HG02981 (cell line): Measurements from ENCODE around the gene NLRP6.

ENCODE experiments used
- ATAC-seq: cut with Tn5 transposase; IDR thresholded peaks from one replicate; pipeline ENCODE4 v1.9.1; 2021; ENCODE audit warnings: mild to moderate bottlenecking, moderate library complexity; ENCODE audit not compliant: unreplicated experiment

The NLRP6 gene

DNA sequence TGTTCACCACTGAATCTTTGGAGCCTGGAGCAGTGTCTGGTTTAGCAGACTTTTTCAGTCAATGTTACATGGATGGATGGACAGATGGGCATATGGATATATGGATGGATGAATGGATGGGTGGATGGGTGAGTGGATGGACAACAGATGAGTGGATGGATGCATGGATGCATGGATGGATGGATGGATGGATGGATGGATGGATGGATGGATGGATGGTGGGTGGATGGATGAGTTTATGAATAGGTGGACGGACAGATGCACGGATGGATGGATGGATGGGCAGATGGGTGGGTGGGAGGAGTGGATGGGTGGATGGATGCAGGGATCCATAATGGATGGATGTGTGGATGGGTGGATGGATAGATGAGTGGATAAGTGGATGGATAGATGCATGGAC is 22.4 kb upstream of the NLRP6 start:
- no peak for ATAC-seq

DNA sequence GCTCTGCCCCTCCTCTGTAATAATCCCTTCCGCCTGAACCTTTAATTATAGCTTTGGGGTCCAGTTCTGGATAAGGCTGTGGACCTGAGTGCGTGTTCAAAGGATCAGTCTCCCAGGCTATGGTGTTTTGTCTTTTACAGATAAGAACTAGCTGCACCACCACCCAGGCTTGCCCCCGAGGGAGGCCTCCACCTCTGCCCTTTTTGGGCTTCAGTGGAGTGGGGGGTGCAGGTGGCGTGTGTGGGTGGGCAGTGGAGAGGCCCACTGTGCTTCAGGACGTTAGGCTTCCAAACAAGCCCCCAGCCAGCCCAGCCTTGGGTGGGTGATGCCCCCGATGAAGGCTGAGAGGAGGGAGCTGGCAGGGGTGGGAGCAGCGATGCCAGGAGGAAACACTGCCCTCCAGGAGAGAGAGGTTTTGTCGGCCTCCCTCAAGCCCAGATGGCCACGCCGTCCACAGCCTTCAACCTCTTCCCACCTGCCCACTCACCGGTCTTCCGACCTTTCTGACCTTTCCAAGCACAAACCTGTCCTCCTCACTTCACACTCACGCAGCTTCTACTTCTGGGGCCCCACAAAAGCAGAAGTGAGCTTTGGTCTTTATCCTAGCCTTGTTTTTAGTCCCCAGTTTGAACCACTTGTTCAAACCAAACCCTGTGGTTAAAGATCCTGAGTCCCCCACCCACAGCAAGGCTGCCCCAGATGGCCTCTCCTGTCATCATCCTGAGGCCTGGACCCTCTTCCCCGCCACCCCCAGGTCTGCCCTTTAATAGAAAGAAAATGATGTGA is 21.1 kb upstream of the NLRP6 start:
- ATAC-seq, result no peak

DNA sequence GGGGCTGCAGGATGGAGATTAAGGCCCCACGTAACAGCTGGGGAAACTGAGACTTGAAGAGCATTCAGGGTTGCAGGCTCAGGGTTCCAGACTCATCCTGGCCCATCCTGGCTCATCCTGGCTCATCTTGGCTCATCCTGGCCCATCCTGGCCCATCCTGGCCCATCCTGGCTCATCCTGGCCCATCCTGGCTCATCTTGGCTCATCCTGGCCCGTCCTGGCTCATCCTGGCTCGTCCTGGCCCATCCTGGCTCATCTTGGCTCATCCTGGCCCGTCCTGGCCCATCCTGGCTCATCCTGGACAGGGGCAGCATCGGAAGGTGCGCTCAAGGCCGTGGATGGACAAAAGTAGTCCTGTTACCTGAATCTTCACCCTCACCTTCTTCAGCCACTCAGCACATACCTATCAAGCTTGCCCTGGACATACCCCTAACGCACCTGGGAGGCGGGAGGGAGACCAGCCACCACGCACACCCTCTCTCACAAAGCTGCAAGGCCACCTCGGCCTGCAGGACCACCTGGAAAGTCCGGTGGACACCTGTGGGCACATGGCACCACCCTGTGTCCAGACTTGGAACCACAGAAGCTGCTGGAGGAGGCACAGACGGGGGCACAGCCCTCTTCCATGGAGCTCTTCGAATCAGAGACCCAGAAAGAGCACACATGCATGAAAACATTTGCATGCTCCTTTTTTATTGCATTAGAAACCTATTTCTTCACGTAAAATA is 20.3 kb upstream of the NLRP6 start:
- ATAC-seq, result no peak

DNA sequence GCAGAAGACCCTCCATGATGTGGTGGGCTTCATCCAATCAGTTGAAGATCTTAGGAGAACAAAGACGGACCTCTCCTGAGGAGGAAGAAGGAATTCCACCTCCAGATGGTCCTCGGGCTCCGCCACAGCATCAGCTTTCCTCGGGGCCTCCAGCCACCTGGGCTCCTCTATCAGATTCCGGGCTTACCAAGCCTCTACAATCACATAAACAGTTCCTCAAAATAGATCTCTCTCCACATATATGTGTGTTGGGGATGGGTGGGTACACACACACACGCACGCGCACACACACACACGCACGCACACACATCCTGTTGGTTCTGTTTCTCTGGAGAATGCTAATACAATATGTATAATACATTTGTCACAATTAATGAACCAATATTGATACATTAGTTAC is 18.8 kb upstream of the NLRP6 start:
- ATAC-seq, result no peak

DNA sequence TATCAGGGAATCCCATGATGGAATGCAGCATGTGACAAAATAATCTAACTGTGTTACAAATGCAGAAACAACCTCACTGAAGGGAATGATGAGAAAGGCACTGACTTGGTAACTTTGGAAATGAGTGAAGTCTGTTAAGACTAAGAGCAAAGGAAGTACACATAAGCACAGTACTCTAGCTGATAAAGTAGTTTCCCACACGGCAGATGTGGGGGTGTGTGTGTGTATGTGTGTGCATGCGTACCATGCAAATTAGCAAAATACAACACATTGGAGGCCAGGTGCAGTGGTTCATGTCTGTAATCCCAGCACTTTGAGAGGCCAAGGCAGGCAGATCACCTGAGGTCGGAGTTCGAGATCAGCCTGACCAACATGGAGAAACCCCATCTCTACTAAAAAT is 16.6 kb upstream of the NLRP6 start:
- no peak for ATAC-seq

DNA sequence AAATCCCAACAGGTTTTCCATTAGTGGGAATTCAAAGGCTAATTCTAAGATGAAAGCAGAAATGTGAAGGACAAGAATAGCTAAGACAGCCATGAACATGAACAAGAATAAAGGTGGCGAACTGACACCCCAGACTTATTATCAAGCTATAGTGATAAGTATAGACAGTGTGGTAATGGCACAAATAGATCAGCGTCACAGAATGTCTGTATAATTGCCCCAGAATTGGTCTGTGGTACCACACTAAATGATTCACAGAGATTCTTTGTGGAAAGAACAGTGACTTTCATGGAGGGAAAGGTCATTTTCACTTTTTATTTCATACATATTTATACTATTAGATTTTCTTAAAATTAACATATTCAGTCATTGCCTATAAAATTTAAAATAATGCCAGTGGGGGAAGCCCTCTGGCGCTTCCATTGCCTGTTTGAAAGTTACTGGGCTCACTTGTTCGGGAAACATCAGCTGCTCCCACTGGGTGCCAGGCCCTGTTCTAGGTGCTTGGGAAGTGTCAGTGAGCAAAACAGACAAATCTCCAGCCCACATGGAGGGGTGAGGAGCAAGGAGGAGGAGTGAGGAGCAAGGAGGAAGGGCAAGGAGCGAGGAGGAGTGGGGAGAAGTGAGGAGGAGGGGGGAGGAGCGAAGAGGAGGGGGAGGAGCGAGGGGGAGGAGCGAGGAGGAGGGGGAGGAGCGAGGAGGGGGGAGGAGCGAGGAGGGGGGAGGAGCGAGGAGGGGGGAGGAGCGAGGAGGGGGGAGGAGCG is 11.3 kb upstream of the NLRP6 start:
- ATAC-seq, result no peak

DNA sequence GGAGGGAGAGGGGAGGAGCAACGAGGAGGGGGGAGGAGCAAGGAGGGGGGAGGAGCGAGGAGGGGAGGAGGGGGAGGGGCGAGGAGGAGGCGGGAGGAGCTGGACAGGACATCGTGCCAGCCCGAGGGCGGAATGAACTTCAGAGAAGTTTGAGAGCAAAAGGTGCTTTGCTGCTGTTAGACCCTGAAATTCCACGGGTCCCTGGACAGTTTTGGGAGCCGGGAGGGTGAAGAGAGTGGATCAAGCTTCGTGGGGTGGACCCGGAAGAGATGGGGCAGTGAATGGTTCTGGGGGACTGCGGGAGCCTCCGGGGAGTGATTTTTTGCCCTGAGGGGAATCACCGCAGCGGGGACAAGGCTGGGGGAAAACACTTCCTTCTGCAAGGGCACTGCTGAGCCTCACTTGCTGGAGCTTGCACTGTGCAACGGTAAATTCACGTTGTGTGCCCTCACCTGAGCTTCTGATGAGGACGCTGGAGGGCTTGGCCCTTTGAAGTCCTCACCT is 10.7 kb upstream of the NLRP6 start:
- ATAC-seq, result no peak

DNA sequence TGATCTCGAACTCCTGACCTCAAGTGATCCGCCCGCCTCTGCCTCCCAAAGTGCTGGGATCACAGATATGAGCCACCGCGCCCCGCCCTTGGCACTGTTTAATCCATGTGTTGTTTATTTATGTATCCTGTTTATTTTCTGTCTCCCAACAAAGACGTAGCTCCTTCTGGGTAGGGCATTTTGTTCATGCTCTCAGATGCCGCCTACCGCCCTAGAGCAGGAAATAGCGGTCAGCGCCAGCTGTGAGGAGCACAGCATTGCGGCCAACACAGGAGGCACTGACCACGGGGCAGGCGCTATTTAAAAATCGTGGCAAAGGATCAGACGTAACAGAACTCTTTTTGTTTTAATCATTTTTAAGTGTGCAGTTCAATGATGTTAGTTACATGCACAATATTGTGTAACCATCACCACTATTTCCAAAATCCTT is 9.5 kb upstream of the NLRP6 start:
- ATAC-seq, result peak; percentile 45

DNA sequence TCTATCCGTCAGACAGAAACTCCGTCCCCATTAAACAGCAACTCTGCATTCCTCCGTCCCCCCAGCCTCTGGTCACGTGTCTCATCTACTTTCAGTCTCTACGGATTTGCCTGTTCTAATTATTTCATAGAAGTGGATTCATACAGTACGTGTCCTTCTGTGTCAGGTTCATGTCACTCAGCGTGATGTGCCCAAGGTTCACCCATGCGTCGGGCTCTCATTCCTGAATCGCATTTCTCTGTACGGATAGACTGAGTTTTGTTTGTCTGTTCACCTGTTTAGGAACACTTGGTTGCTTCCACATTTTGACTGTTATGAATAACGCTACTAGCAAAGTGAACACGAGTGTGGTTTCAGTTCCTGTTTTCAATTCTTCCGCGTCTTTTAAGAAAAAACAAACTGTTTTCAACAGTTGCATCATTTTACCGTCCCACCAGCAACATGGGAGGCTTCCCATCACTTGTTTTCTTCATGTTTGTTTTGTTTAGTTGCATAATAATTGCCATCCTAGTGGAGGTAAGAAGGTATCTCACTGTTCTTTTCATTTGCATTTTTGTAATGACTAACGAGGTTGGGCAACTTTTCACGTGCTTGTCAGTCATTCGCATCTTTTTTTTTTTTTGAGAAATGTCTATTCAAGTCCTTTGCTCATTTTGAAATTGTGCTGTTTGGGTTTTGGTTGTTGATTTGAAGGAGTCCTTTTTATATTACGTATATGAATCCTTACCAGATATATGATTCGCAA is 8.9 kb upstream of the NLRP6 start:
- peak; percentile 64 for ATAC-seq

DNA sequence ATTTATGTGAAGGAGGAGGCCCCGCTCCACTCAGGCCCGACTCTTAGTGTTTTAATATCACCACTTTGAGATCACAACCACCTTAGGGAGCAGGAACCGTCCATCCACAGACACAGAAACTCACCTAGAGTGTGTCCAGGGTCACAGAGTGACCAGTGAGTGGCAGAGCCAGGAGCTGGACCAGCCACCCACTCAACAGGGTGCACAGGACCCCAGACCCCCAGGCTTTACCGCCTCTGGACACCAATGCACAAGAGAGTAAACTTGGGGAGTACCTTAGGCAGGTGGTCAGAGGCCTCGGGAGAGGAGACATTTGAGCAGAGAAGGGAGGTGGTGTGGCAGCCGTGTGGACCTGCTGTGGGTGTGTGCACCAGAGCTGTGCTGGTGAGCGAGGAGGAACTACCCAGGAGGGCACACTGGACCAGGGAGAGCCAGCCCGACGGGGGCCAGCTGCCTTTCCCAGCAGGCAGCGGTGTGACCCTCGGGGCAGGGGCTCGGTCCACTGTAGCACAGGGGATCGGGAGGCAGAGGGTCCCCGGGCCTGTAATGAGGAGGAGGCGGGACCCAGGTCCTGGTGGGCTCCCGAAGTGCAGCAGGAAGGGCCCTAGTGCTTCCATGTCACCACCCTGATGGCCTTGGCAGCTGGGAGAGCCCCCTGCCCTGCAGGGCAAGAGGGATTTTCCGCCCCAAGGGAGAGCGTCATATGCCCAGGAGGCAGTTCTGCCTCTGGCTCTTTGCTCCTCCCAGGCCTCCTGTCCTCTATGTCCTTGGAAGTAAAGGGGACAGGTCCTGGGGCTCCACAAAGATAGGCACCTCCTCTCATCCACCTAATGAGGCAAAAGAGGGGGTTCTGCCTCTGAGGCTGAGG is 7.5 kb upstream of the NLRP6 start:
- no peak for ATAC-seq

DNA sequence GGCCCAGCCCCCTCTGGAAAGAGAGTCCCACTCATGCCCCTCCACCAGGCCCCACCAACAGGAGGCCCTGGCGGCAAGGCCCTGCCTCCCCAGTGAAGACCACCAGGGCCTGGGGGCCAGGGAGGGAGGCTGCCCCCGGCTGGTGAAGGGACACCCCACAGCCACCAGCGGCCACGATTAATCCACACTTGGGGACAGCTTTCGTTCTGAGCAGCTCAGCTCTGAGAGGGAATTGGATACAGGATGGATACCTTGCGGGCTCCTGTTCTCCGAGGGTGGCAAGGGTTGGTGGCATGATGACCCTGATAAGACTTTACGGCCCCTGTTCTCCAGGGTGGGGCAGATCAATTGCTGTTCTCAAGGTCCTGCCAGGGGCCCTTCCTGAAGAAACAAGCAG is 6.9 kb upstream of the NLRP6 start:
- ATAC-seq, result no peak

DNA sequence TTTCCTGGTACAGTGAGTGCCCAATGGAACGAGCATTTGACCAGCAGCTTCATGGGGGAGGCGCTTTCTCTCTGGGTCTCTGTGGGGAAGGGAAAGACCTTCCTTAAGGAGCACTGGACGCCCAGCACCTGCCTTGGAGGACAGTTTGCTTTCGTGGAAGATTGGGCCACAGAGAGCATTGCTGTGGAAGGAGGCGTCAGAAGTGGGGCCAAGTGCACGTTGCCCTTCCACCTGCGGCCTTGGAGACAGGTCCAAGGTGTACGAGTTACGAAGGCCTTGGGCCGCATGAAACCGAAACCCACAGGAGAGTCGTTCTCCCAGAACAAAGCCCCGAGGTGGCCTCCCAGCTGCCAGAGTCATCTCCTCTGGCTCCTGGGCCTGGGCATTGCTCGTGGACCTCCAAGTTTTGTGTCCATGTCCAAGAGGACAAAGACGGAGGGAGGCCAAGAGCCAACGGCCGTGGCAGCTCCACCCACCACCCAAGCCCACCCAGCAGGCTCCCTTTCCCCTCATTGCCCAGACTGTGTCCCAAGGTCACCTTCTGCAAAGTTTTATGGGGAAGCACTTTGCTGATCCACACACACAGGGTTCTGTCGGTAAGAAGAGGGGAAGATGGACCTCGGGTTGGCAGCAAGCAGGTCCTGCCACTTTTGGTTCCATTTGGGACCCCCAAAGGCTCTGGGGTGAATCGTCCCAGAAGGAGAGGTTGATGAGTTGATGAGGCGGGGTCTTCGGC is 5.8 kb upstream of the NLRP6 start:
- no peak for ATAC-seq

DNA sequence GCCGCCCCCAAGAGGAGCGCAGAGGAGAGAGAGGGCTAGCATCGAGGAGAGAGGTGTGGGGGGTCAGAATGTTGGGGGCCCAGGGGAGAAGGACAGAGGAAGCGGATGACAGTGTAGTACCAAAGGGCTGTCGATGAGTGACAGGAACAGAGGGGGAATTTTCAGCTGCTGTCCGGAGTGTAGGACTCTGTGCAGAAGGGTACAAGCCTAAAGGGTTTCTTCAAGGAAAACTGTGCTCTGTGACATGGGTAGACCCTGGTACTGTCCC is 5.3 kb upstream of the NLRP6 start:
- ATAC-seq, result no peak

DNA sequence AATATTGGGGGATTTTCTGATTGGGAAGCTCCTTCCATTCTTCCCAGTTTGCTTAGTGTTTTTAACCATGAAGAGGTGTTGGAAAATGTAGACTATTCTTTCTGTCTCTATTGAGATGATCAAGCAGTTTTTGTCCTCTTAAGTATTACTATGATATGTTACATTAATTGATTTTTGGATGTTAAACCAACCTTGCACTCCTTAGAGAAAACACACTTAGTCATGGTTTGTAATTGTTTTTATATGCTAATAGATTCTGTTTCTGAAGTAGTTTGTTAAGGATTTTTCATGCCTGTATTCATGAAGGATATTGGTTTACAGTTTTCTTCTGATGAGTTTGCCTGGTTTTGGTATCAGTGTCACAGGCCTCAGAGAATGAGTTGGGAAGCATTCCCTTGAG is 2.0 kb upstream of the NLRP6 start:
- no peak for ATAC-seq

DNA sequence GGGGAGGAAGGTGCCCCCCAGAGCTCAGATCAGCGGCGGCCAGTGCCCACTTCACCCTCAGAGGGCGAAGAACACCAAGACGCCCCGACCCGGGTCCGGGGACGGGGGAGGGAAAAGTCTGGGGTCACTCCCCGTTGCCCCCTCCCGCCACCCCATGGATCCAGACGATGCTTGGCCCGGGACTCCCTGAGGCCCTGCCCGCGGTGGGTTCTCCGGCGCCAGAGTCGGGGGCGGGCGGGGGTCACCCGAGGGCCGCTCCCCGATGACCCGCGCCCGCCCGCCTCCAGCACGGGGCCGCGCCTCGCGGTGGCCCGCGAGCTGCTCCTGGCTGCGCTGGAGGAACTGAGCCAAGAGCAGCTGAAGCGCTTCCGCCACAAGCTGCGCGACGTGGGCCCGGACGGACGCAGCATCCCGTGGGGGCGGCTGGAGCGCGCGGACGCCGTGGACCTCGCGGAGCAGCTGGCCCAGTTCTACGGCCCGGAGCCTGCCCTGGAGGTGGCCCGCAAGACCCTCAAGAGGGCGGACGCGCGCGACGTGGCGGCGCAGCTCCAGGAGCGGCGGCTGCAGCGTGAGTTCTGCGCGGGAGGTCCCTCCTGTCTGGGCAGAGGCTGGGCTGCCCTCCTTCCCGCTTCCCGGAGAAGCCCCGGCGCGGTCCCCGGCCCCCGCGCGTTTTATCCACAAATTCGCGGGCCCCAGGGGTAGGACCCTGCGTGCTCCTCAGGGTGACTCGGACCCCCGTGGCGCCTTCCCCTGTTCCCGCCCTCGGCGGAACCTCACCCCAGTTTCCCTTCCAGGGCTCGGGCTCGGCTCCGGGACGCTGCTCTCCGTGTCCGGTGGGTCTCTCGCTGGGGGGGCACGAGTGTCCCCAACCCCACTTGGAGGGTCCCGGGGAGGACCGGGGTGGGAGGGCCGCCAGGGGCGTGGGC is 1.1 kb downstream of the NLRP6 start:
- ATAC-seq, result no peak

DNA sequence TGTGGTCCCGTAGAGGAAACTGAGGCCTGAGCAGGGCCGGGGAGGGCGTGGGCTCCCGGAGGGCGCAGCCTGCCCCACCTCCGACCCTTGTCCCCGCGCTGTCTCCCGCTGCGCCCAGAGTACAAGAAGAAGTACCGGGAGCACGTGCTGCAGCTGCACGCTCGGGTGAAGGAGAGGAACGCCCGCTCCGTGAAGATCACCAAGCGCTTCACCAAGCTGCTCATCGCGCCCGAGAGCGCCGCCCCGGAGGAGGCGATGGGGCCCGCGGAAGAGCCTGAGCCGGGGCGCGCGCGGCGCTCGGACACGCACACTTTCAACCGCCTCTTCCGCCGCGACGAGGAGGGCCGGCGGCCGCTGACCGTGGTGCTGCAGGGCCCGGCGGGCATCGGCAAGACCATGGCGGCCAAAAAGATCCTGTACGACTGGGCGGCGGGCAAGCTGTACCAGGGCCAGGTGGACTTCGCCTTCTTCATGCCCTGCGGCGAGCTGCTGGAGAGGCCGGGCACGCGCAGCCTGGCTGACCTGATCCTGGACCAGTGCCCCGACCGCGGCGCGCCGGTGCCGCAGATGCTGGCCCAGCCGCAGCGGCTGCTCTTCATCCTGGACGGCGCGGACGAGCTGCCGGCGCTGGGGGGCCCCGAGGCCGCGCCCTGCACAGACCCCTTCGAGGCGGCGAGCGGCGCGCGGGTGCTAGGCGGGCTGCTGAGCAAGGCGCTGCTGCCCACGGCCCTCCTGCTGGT is 1.9 kb downstream of the NLRP6 start:
- no peak for ATAC-seq

DNA sequence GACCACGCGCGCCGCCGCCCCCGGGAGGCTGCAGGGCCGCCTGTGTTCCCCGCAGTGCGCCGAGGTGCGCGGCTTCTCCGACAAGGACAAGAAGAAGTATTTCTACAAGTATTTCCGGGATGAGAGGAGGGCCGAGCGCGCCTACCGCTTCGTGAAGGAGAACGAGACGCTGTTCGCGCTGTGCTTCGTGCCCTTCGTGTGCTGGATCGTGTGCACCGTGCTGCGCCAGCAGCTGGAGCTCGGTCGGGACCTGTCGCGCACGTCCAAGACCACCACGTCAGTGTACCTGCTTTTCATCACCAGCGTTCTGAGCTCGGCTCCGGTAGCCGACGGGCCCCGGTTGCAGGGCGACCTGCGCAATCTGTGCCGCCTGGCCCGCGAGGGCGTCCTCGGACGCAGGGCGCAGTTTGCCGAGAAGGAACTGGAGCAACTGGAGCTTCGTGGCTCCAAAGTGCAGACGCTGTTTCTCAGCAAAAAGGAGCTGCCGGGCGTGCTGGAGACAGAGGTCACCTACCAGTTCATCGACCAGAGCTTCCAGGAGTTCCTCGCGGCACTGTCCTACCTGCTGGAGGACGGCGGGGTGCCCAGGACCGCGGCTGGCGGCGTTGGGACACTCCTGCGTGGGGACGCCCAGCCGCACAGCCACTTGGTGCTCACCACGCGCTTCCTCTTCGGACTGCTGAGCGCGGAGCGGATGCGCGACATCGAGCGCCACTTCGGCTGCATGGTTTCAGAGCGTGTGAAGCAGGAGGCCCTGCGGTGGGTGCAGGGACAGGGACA is 2.7 kb downstream of the NLRP6 start:
- ATAC-seq, result no peak
